HG02571 (cell line): ENCODE data around the gene ZBTB7B.

Source experiments
- ATAC-seq: cut with Tn5 transposase; IDR thresholded peaks from one replicate; pipeline ENCODE4 v1.9.1; 2021; ENCODE audit warnings: mild to moderate bottlenecking, moderate library complexity; ENCODE audit not compliant: unreplicated experiment

The ZBTB7B gene

GRCh38 chr1:155052439-155053395, 50.1 kb downstream of the ZBTB7B start:
- no peak for ATAC-seq

GRCh38 chr1:155053531-155054105, 51.0 kb downstream of the ZBTB7B start:
- no peak for ATAC-seq

- no peak for ATAC-seq
Observed at GRCh38 chr1:155057104-155057503, 54.5 kb downstream of the ZBTB7B start.

- ATAC-seq = no peak
Observed at GRCh38 chr1:155057788-155058211, 55.2 kb downstream of the ZBTB7B start.

- no peak for ATAC-seq
Observed at GRCh38 chr1:155060736-155061135, 58.1 kb downstream of the ZBTB7B start.

GRCh38 chr1:155061381-155062150, 59.0 kb downstream of the ZBTB7B start:
- ATAC-seq = no peak

GRCh38 chr1:155062151-155062686, 59.6 kb downstream of the ZBTB7B start:
- no peak for ATAC-seq

- no peak for ATAC-seq
Observed at GRCh38 chr1:155062702-155063411, 60.3 kb downstream of the ZBTB7B start.

GRCh38 chr1:155063550-155064110, 61.0 kb downstream of the ZBTB7B start, which contains the start of gene EFNA4:
Gene EFNA4 (plus strand): TSS chr1:155063740. CDS start chr1:155063824, 84 bp downstream.
- peak; percentile 62 for ATAC-seq

- ATAC-seq = no peak
Observed at GRCh38 chr1:155064111-155064831, 61.7 kb downstream of the ZBTB7B start.

- ATAC-seq = no peak
Observed at GRCh38 chr1:155064832-155065429, 62.3 kb downstream of the ZBTB7B start.

- ATAC-seq = no peak
Observed at GRCh38 chr1:155066777-155067176, 64.2 kb downstream of the ZBTB7B start.
